ENCODE measurements around the gene ATF3.
A peak's percentile ranks its signal among the peaks of the same experiment; 100 is the strongest.

ATF3 gene

DNA sequence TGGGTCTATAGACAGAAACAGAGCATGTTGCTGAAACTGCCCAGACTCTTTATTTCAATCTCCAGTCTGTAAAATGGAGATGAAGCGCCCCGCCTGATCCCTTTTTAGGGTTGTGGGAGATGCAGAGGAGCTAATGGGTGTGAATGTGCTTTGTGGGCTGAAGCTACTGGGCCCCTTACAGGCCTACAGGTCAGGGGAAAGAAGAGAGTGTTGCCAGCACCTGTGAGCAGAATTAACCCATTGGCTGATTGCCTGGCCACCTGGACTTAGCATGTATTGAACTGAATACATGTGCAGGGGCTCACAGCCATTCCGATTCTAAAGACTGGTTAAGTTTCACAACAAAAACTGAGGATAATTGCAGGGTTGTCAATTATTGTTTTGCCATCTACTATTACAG is 13.9 kb upstream of the ATF3 start:
- H3K4me3 ChIP-seq (ENCODE audit: low read depth, low read length): no peak overlapping the region
- TF ChIP-seq MYC (IDR thresholded peaks at IDR 0.05; ENCODE audit: low read depth, low read length): no peak
- TF ChIP-seq, protein P1, sequence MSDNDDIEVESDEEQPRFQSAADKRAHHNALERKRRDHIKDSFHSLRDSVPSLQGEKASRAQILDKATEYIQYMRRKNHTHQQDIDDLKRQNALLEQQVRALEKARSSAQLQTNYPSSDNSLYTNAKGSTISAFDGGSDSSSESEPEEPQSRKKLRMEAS (IDR thresholded peaks at IDR 0.05; ENCODE audit: low read depth, low read length): no peak
- TF ChIP-seq, protein P2, sequence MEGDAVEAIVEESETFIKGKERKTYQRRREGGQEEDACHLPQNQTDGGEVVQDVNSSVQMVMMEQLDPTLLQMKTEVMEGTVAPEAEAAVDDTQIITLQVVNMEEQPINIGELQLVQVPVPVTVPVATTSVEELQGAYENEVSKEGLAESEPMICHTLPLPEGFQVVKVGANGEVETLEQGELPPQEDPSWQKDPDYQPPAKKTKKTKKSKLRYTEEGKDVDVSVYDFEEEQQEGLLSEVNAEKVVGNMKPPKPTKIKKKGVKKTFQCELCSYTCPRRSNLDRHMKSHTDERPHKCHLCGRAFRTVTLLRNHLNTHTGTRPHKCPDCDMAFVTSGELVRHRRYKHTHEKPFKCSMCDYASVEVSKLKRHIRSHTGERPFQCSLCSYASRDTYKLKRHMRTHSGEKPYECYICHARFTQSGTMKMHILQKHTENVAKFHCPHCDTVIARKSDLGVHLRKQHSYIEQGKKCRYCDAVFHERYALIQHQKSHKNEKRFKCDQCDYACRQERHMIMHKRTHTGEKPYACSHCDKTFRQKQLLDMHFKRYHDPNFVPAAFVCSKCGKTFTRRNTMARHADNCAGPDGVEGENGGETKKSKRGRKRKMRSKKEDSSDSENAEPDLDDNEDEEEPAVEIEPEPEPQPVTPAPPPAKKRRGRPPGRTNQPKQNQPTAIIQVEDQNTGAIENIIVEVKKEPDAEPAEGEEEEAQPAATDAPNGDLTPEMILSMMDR (IDR thresholded peaks at IDR 0.05; ENCODE audit: low read depth, low read length): no peak
- no peak for TF ChIP-seq POLR2A (IDR thresholded peaks at IDR 0.05; ENCODE audit: extremely low read depth, insufficient read length)
- DNase-seq (ENCODE audit: low read depth): no peak

DNA sequence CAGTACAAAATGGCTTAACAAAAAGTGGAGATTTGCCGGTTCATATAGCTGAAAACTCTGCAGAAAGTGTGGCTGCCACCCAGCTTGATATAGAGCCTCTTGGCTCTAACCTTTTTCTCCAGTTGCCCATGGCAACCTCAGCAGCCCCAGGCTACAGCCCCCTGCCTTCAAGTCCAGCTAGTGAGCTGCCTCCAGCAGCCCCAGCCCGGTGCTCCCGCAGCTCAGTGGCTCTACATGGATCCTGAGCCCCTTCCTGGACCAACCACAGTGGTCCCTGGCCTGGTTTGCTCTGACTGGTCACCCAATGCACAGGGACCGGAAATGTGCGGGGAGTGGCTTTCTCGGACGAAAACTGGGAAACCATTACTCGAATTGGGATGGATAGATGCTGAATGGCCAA is 13.3 kb upstream of the ATF3 start:
- TF ChIP-seq, protein P2 (IDR thresholded peaks at IDR 0.05; ENCODE audit: low read depth, low read length): no peak
- TF ChIP-seq, protein P1 (IDR thresholded peaks at IDR 0.05; ENCODE audit: low read depth, low read length): no peak
- DNase-seq (ENCODE audit: low read depth): no peak
- no peak overlapping the region for H3K4me3 ChIP-seq (ENCODE audit: low read depth, low read length)

- H3K4me3 ChIP-seq (ENCODE audit: low read depth, low read length): no peak overlapping the region
- no peak for TF ChIP-seq POLR2A (IDR thresholded peaks at IDR 0.05; ENCODE audit: extremely low read depth, insufficient read length)
- TF ChIP-seq, protein P2 (IDR thresholded peaks at IDR 0.05; ENCODE audit: low read depth, low read length): peak; percentile 11
- TF ChIP-seq MYC (IDR thresholded peaks at IDR 0.05; ENCODE audit: low read depth, low read length): no peak
- TF ChIP-seq, protein P1 (IDR thresholded peaks at IDR 0.05; ENCODE audit: low read depth, low read length): no peak
- DNase-seq (ENCODE audit: low read depth): peak; percentile 23
Observed at GRCh38 chr1:212595787-212596714, 12.5 kb upstream of the ATF3 start.

DNA sequence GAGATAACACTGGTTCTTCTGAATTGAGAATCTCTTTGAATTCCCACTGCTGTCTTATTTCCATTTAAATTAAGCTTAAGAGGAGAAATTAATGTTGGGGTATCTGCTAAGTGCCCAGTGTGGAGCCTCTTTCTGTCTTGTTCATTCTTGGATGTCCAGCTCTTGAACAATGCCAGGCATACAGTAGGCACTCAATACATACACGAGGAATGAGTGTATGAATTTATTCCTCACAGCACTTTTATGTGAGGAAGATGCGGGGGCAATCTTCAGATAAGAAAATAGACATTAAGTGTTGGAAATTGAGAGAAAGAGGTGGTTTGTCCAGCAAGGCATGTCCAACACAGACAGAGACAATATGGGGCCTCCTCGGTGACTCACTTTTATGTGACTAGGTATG is 11.8 kb upstream of the ATF3 start:
- TF ChIP-seq, protein P1 (IDR thresholded peaks at IDR 0.05; ENCODE audit: low read depth, low read length): no peak
- TF ChIP-seq MYC (IDR thresholded peaks at IDR 0.05; ENCODE audit: low read depth, low read length): no peak
- DNase-seq (ENCODE audit: low read depth): no peak

GRCh38 chr1:212597487-212597886 is 11.1 kb upstream of the ATF3 start:
- TF ChIP-seq, protein P1 (IDR thresholded peaks at IDR 0.05; ENCODE audit: low read depth, low read length): no peak
- TF ChIP-seq POLR2A (IDR thresholded peaks at IDR 0.05; ENCODE audit: extremely low read depth, insufficient read length) (no peak), MYC (IDR thresholded peaks at IDR 0.05; ENCODE audit: low read depth, low read length) (no peak)
- TF ChIP-seq, protein P2 (IDR thresholded peaks at IDR 0.05; ENCODE audit: low read depth, low read length): no peak
- DNase-seq (ENCODE audit: low read depth): no peak

More for the DNA sequence above, 11.8 kb upstream of the ATF3 start:
- H3K4me3 ChIP-seq (ENCODE audit: low read depth, low read length): no peak overlapping the region

More at GRCh38 chr1:212597487-212597886, 11.1 kb upstream of the ATF3 start:
- no peak overlapping the region for H3K4me3 ChIP-seq (ENCODE audit: low read depth, low read length)
